RWPE1 (cell line): Measurements from ENCODE around the gene HPSE2.

Experiments used
- CTCF ChIA-PET: fragments of 350-600 bp; sonication (Branson Sonifier 250); formaldehyde crosslinking; extraction: SDS; loops from one replicate; lab custom pipeline; 2021; lab: Yijun Ruan, JAX
- POLR2A ChIA-PET: fragments of 400-600 bp; formaldehyde crosslinking; extraction: SDS; loops from one replicate; lab custom pipeline; 2020; ENCODE audit warnings: antibody characterized with exemption; ENCODE audit not compliant: low non-redundant PET; lab: Yijun Ruan, JAX
- DNase-seq: peaks from one replicate; pipeline ENCODE4 v3.0.0; 2012; ENCODE audit warnings: low spot score
- H3K27ac ChIP-seq: fragments of 450-650 bp; 2 replicates; pipeline ENCODE4 v1.5.1; 2017
- TF ChIP-seq, protein P1 (sequence below): fragments of 450-650 bp; conservative IDR thresholded peaks from 2 replicates; pipeline ENCODE4 v1.5.1; 2017; ENCODE audit warnings: low read depth, mild to moderate bottlenecking

HPSE2 gene

DNA sequence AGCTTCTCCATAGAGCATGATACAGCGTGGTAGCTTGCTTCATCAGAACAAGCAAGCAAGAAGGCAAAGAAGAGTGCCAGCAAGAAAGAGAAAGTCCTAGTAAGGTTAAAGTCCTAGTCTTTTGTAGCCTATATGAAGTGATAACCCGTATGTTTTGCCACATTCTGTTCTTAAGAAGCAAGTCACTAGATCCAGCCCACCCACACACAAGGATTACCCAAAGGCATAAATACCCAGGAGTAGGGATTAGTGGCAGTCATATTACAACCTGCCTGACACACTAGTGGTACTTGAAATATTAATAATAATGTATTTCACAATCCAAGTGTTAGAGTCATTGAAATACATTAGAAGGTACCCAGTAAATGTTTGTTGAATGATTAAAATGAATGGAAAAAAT, 285.5 kb downstream of the HPSE2 start:
- POLR2A ChIA-PET: no interaction called here
- CTCF ChIA-PET: no interaction called here
- TF ChIP-seq, protein P1, sequence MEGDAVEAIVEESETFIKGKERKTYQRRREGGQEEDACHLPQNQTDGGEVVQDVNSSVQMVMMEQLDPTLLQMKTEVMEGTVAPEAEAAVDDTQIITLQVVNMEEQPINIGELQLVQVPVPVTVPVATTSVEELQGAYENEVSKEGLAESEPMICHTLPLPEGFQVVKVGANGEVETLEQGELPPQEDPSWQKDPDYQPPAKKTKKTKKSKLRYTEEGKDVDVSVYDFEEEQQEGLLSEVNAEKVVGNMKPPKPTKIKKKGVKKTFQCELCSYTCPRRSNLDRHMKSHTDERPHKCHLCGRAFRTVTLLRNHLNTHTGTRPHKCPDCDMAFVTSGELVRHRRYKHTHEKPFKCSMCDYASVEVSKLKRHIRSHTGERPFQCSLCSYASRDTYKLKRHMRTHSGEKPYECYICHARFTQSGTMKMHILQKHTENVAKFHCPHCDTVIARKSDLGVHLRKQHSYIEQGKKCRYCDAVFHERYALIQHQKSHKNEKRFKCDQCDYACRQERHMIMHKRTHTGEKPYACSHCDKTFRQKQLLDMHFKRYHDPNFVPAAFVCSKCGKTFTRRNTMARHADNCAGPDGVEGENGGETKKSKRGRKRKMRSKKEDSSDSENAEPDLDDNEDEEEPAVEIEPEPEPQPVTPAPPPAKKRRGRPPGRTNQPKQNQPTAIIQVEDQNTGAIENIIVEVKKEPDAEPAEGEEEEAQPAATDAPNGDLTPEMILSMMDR: no peak
- DNase-seq: no peak
- H3K27ac ChIP-seq: no peak overlapping the region

DNA sequence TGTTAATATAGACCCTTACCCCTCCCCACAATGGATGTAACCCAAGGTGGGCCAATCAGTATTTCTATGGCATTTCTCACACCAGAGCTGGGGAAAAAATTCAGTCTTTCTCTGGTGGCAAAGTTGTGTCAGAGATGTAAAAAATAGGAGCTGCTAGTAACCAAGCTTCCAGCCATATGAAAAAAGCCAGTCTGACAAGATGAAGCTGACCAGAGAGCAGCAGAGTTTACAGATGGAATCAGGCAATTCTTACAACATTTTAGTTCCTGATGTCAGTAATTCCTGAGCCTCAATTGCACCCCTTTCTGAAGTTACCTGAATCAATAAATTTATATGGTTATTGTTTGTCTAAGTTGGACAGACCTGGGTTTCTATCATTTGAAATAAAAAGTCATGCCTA, 286.3 kb downstream of the HPSE2 start:
- ChIA-PET CTCF (no interaction called here), POLR2A (no interaction called here)
- DNase-seq: no peak
- TF ChIP-seq, protein P1: no peak
- no peak overlapping the region for H3K27ac ChIP-seq

DNA sequence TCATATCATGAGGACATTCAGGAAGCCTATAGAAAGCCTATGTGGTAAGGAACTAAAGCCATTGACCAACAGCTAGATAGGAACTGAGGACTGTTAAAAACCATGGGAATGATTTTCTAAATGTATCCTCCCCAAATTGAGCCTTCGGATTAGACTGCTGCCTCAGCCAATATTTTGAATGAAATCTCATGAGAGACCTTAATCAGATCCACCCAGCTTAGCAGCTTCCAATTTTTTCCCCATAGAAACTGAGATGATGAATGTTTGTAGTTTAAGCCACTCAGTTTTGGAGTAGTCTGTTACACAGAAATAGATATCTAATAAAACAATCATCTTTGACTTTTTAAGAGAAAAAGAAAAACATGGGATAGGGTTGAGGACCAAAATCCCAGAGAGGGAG, 292.0 kb downstream of the HPSE2 start:
- no peak overlapping the region for H3K27ac ChIP-seq
- DNase-seq: no peak
- POLR2A ChIA-PET: no interaction called here
- CTCF ChIA-PET: interaction anchor here (0.6 kb wide), 1 partner anchor 11 kb away, joined by 3 read pairs; no protein-coding TSS in a partner anchor
- TF ChIP-seq, protein P1: no peak

DNA sequence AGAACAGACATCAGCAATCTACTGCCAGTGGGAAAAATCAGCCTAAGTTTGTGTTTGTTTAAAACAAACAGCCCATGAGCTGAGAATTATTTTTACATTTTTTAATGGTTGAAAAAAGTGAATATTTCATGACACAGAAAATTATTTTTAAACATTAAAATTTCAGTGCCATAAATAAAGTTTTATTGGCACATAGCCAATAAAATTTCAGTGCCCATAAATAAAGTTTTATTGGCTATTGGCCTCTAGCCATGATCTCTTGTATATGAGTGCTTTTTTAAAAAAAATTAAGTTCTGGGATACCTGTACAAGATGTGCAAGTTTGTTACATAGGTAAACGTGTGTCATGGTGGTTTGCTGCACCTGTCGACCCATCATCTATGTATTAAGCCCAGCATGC, 305.9 kb downstream of the HPSE2 start:
- POLR2A ChIA-PET: no interaction called here
- CTCF ChIA-PET: no interaction called here
- TF ChIP-seq, protein P1: no peak
- no peak for DNase-seq
- no peak overlapping the region for H3K27ac ChIP-seq

DNA sequence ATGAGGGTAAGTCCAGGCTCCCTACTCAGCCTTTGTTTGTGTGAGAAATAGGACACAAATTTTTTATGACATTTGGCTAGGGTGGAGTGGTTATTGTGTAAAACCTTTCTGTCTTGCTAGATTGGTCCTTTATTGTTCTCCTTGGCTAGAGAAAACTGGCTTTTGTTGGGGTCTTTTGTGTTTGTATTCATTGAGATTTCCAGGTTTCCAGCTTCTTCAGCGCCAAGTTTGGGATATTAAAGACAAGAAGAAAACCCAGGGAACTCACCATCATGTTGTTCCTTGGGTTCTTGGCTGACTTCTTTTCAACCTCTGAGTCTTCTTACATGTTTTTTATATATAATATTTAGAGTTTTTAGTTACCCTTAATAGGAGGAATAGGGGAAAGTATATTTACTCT, 310.0 kb downstream of the HPSE2 start:
- ChIA-PET CTCF (no interaction called here), POLR2A (no interaction called here)
- H3K27ac ChIP-seq: no peak overlapping the region
- no peak for DNase-seq
- TF ChIP-seq, protein P1: no peak

DNA sequence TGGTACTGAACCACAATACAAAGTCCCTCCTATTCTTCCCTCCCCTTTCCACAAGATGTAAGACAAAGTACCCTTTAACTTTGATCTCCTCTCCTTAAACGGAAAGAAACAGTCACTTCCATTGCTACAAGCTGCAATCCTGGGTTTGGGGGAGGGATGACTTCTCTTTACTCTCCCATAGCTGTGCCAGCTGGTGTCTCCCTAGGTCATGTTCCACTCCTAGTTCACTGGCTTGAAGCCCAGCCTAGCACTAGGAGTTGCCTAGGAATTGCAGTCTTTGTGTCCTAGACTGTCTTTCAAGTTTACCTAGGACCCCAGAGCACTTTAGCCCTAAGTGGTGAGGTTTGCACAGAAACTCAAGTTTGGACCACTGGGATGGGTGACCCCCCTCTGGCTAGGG, 311.1 kb downstream of the HPSE2 start:
- no peak overlapping the region for H3K27ac ChIP-seq
- TF ChIP-seq, protein P1: no peak
- DNase-seq: no peak
- CTCF ChIA-PET: no interaction called here
- POLR2A ChIA-PET: no interaction called here
